ENCODE results near the gene LMX1A. TPM values are rescaled to one million over a fixed set of nuclear protein-coding genes. Genes with fewer than 3 reads are reported as not detected.

Gene LMX1A
- total and polyA plus RNA-seq, 2 experiments from 2014 or later, result not detected

- TF ChIP-seq REST (IDR thresholded peaks at IDR 0.05; ENCODE audit: unreplicated experiment) (no peak), STAT1 (IDR thresholded peaks at IDR 0.05; ENCODE audit: unreplicated experiment) (no peak), EZH2phosphoT487 (IDR thresholded peaks at IDR 0.05; ENCODE audit: unreplicated experiment) (no peak), NANOG (IDR thresholded peaks at IDR 0.05; ENCODE audit: borderline replicate concordance) (no peak), CTCF (conservative IDR thresholded peaks at IDR 0.05; ENCODE audit: low read depth in 2 of 2) (no peak)
Measured at GRCh38 chr1:165253818-165254254, 102.7 kb downstream of the LMX1A start (continued).

GRCh38 chr1:165248969-165249571 lies 107.4 kb downstream of the LMX1A start:
- Histone ChIP-seq H3K4me3 (no peak overlapping the region), H2AFZ (no peak overlapping the region), H3K79me2 (replicated peaks; ENCODE audit: insufficient read depth) (no peaks in the 10 kb centered on the region), H3K27me3 (ENCODE audit: insufficient read depth) (no peaks in the 10 kb centered on the region), H4K20me1 (replicated peaks; ENCODE audit: insufficient read depth) (no peaks in the 10 kb centered on the region), H3F3A (replicated peaks; ENCODE audit: low read depth) (no peaks in the 10 kb centered on the region), H3K36me3 (ENCODE audit: insufficient read depth) (no peaks in the 10 kb centered on the region), H3K27ac (ENCODE audit: low read depth) (no peak overlapping the region), H3K9me2 (ENCODE audit: insufficient read depth) (no peaks in the 10 kb centered on the region), H3K4me1 (ENCODE audit: insufficient read depth) (no peaks in the 10 kb centered on the region; the same call in 1 of the 2 replicates), H3K4me2 (no peak overlapping the region)
- DNase-seq (ENCODE audit: low spot score) (peak; percentile 27), ATAC-seq (peak; percentile 77)
- no peaks in the 10 kb centered on the region for H3K36me3 Mint-ChIP-seq (ENCODE audit: low read depth)
- TF ChIP-seq CREB1 (CRISPR knock-in tag; IDR thresholded peaks at IDR 0.05; ENCODE audit: low read depth), result no peak
- no peak for TF ChIP-seq ZNF462 (CRISPR knock-in tag; IDR thresholded peaks at IDR 0.05)
- TF ChIP-seq NANOG (IDR thresholded peaks at IDR 0.05; ENCODE audit: borderline replicate concordance), result no peak
- no peak overlapping the region for H3K4me3 Mint-ChIP-seq
- no peaks in the 10 kb centered on the region for H3K27me3 Mint-ChIP-seq (ENCODE audit: insufficient read depth, low read depth, poor library complexity)
- H3K4me1 Mint-ChIP-seq, result peaks cover 12% of the 10 kb centered on the region
- H3K27ac Mint-ChIP-seq, result no peak overlapping the region
- no peaks in the 10 kb centered on the region; the same call in 2 of the 3 replicates for H3K9me3 Mint-ChIP-seq

Measured in GM23338 (cell line).